Omental fat pad (tissue), 4 donors: ENCODE data around the gene POU2F1. TPM values are rescaled to one million over a fixed set of nuclear protein-coding genes. Genes with fewer than 3 reads are reported as not detected.
A peak's percentile ranks its signal among the peaks of the same experiment; 100 is the strongest.

Experiments
- ATAC-seq: fragments of 150-250 bp; one replicate; pipeline ENCODE4 v1.9.1; 2016; ENCODE audit warnings: mild to moderate bottlenecking, moderate library complexity; ENCODE audit not compliant: low FRiP score
- DNase-seq: peaks from one replicate; pipeline ENCODE4 v3.0.0-alpha.2; 2019; ENCODE audit warnings: low spot score
- total RNA-seq, 4 donors: library from RNA; depleted of rRNA; stranded (reverse); fragments of >200 nt; gene quantifications; one replicate each; pipeline ENCODE4 v1.1.0, GENCODE V29; 2016
- TF ChIP-seq, protein P1 (sequence below), 3 donors: fragments of 450-650 bp; IDR thresholded peaks; one replicate each; pipeline ENCODE4 v1.5.1; 2016 to 2017; ENCODE audit warnings: antibody characterized with exemption in 3 of 3, mild to moderate bottlenecking in 3 of 3, moderate library complexity in 2 of 3

The POU2F1 gene
- total RNA-seq, 4 donors from 2014 or later, result 10.3 to 18.9 (median 13.5) TPM

DNA sequence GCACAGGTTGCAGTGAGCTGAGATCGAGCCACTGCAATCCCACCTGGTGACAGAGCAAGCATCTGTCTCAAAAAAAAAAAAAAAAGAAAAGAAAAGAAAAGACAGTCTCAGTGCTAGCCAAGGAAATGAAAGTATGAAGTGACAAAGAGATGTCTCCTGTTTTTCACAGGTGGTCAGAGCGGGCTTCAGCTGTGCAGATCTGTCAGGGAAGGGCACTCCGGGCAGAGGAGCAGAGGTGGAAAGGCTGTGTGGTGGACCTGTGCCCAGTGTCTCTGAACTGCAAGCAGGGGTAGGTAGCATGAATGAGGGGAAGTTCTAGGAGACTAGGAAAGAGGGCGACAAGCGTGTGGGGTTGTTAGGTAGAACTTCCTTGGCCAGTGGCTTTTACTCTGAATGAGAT is 230.2 kb downstream of the POU2F1 start:
- ATAC-seq, result no peak
- TF ChIP-seq, protein P1, sequence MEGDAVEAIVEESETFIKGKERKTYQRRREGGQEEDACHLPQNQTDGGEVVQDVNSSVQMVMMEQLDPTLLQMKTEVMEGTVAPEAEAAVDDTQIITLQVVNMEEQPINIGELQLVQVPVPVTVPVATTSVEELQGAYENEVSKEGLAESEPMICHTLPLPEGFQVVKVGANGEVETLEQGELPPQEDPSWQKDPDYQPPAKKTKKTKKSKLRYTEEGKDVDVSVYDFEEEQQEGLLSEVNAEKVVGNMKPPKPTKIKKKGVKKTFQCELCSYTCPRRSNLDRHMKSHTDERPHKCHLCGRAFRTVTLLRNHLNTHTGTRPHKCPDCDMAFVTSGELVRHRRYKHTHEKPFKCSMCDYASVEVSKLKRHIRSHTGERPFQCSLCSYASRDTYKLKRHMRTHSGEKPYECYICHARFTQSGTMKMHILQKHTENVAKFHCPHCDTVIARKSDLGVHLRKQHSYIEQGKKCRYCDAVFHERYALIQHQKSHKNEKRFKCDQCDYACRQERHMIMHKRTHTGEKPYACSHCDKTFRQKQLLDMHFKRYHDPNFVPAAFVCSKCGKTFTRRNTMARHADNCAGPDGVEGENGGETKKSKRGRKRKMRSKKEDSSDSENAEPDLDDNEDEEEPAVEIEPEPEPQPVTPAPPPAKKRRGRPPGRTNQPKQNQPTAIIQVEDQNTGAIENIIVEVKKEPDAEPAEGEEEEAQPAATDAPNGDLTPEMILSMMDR (IDR thresholded peaks at IDR 0.05), result no peak
- DNase-seq, result no peak

DNA sequence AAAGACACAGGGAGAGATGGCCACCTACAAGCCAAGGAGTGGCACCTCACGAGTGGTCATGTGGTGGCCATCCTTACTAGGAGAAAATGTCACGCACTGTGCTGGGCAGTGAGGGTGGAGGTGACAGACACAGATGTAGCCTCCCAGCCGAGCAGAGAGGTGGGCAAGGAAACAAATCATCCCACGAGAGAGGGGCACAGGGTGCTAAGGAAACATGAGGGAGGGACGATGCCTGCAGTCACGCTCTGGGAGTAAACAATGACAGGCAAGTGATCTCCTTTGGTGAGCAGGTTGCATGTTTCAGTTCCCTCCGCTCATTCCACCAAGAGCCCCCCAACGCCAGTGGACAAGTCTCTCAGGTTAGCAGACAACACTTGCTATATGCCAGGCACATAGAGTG is 231.8 kb downstream of the POU2F1 start:
- DNase-seq (no peak), ATAC-seq (no peak)

DNA sequence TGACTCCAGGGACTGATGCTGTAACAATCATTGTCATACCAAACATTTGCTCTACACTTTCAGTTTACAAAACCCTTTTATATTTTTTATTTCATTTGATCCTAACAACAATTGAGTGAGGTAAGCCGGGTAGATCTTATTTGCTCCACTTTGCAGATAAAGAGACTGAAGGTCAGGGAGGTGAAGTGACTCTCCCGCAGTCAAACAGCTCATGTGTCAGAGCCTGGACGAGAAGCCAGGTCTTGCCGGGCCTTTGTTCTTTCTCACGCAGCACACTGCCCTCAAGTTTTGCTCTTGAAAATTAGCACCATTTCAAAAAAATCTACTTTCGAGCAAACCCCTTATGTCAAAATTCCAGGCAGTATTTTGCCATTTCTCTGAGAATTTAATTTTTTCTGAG is 232.4 kb downstream of the POU2F1 start:
- ATAC-seq (no peak), DNase-seq (no peak)
- TF ChIP-seq, protein P1 (IDR thresholded peaks at IDR 0.05), result no peak

More for the DNA sequence above, 231.8 kb downstream of the POU2F1 start:
- TF ChIP-seq, protein P1 (IDR thresholded peaks at IDR 0.05), result no peak

DNA sequence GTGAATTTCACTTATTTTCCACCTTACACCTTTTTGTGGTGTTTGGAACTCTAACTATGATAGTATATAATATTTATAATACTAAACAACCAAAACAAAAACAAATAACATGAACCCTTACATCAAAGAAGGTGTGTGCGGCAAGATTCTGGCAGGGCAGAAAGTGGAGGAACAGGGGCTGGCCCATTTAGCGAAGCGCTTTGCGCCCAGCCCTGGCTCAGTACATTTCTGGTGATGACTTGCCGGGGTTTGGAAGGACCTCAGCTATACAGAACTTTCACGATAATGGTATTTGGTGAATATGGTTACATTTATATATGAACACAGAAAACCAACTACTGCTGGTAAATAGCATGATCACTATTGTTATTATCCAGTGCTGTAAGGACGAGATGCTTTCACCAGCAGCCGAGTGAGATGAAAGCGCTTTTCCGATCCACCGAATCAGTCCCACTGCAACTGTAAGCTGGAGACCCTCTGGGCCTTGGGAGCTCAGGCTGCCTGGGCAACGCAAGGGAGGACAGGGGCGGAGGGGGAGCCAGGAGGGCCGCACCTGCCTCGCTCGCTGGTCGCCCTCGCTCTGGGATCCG is 233.7 kb downstream of the POU2F1 start:
- DNase-seq, result no peak
- TF ChIP-seq, protein P1 (IDR thresholded peaks at IDR 0.05), result no peak
- no peak for ATAC-seq

DNA sequence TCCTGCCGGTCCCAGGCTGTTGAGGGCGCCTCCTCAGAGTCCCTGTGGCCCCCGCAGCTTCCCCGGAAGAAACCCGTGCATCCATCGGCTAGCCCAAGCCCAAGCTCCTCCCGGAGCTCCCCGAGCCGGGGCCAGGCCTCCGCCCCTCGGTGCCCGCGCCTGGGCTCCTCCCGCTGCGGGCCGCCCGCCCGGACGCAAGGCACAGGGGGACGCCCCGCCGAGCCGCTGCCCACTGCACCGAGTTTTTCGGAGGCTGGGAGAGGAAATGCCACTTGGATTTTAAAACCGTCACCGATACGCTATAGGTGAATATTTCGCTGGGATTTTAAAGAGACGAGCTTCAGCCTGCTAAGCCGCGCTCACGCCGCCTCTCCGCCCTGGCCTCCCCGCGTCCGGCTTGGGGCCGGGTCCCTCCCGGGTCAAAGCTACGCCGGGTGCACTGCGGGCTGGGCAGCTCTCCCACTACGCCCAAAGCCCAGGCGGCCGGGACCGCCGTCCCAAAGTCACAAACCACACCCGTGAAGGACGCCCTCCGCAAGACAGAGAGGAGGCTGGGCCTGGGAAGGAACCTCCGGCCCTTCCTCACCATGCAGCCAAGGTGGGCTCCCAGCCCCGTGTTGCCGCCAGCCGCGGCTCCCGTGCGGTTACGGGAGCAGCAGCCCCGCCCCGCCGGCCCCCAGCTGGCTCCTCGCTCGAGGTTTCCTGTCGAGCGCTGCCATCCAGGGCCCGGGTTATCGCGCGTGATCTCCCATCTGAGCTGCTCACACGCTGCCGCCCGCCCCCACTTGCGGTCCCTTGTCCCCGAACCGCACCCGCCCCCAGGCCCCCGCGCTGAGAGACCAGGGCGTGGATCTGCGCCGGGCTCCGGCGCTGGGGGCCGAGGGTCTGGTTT is 234.5 kb downstream of the POU2F1 start:
- DNase-seq, result peak; percentile 36

DNA sequence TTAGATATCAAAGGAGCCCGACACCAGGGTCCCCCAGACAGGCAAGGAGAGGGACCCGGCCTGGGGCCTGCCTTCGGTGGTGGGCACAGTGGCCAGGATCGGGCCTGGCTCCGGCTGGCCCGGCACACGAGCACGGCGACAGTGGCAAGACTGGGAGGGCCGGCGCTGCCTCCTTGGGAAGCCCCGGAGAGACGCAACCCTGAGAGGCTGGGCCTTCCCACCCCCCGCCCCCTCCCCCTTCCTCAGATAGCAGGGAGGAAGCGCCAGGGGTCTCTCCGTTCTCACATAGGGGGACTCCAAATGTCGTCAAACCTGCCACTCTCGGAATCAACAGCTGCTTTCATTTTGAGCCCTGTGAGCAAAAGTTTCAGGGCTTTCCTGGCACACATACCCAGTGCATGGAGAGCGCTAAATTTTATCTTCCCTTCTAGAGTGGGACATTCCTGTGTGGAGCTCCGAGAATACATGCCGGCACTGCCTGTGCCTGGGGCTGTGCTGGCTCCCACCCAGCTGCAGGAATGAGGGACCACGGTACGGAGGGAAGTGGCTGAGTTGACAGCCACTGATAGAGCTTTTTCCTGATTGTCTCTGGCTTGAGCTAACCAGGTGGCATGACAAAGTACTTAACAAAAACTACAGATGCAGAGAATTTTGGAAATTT is 235.2 kb downstream of the POU2F1 start:
- DNase-seq (no peak), ATAC-seq (peak; percentile 26)
- TF ChIP-seq, protein P1 (IDR thresholded peaks at IDR 0.05), result no peak

More for the DNA sequence above, 234.5 kb downstream of the POU2F1 start:
- ATAC-seq, result peak; percentile 86
- TF ChIP-seq, protein P1 (IDR thresholded peaks at IDR 0.05), result no peak
